ENCODE data around the gene NAA38.

Gene NAA38

DNA sequence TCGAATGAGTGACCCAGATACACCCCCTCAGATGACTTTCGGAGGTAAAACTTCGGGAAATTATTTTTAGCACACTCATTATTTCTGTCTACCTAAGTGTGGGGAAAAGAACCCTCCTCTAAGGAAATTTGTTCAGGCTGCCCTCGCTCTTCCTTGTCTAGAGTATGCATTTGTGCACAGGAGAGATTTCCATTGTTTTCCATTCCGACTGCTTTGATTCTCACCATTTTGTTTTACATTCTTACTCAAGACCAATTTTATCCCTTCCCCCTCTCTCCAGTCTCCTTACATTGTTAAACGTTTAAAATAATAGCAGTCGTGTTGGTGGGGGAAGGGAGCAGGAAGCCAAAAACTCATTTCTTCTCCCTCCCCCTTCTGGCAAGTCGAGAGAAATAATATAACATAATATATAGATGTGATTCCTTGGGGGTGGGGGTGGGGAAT, 29.7 kb upstream of the NAA38 start (continued):
- TF ChIP-seq, protein P1, sequence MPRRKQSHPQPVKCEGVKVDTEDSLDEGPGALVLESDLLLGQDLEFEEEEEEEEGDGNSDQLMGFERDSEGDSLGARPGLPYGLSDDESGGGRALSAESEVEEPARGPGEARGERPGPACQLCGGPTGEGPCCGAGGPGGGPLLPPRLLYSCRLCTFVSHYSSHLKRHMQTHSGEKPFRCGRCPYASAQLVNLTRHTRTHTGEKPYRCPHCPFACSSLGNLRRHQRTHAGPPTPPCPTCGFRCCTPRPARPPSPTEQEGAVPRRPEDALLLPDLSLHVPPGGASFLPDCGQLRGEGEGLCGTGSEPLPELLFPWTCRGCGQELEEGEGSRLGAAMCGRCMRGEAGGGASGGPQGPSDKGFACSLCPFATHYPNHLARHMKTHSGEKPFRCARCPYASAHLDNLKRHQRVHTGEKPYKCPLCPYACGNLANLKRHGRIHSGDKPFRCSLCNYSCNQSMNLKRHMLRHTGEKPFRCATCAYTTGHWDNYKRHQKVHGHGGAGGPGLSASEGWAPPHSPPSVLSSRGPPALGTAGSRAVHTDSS (tag by site-specific recombination; IDR thresholded peaks at IDR 0.05) = no peak
- TF ChIP-seq EGR2 (tag by site-specific recombination; IDR thresholded peaks at IDR 0.05; ENCODE audit: low read depth) = no peak
- no peak for TF ChIP-seq ZNF302 (tag by site-specific recombination; IDR thresholded peaks at IDR 0.05; ENCODE audit: low read depth)
- TF ChIP-seq, protein P2, sequence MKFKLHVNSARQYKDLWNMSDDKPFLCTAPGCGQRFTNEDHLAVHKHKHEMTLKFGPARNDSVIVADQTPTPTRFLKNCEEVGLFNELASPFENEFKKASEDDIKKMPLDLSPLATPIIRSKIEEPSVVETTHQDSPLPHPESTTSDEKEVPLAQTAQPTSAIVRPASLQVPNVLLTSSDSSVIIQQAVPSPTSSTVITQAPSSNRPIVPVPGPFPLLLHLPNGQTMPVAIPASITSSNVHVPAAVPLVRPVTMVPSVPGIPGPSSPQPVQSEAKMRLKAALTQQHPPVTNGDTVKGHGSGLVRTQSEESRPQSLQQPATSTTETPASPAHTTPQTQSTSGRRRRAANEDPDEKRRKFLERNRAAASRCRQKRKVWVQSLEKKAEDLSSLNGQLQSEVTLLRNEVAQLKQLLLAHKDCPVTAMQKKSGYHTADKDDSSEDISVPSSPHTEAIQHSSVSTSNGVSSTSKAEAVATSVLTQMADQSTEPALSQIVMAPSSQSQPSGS (tag by site-specific recombination; IDR thresholded peaks at IDR 0.05; ENCODE audit: low read depth) = no peak
- TF ChIP-seq GLI4 (tag by site-specific recombination; IDR thresholded peaks at IDR 0.05) = no peak
- TF ChIP-seq, protein P3, sequence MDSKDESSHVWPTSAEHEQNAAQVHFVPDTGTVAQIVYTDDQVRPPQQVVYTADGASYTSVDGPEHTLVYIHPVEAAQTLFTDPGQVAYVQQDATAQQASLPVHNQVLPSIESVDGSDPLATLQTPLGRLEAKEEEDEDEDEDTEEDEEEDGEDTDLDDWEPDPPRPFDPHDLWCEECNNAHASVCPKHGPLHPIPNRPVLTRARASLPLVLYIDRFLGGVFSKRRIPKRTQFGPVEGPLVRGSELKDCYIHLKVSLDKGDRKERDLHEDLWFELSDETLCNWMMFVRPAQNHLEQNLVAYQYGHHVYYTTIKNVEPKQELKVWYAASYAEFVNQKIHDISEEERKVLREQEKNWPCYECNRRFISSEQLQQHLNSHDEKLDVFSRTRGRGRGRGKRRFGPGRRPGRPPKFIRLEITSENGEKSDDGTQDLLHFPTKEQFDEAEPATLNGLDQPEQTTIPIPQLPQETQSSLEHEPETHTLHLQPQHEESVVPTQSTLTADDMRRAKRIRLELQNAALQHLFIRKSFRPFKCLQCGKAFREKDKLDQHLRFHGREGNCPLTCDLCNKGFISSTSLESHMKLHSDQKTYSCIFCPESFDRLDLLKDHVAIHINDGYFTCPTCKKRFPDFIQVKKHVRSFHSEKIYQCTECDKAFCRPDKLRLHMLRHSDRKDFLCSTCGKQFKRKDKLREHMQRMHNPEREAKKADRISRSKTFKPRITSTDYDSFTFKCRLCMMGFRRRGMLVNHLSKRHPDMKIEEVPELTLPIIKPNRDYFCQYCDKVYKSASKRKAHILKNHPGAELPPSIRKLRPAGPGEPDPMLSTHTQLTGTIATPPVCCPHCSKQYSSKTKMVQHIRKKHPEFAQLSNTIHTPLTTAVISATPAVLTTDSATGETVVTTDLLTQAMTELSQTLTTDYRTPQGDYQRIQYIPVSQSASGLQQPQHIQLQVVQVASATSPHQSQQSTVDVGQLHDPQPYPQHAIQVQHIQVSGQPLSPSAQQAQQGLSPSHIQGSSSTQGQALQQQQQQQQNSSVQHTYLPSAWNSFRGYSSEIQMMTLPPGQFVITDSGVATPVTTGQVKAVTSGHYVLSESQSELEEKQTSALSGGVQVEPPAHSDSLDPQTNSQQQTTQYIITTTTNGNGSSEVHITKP (tag by site-specific recombination; IDR thresholded peaks at IDR 0.05) = no peak; the same call in 1 of the 2 replicates
- 0 out of 2 replicates have a peak, but pooled peaks have one; percentile 10 for TF ChIP-seq ZNF391 (tag by site-specific recombination; IDR thresholded peaks at IDR 0.05; ENCODE audit: borderline replicate concordance, low read depth)
- 0 out of 2 replicates have a peak, but pooled peaks have one; percentile 13 for TF ChIP-seq ZNF561 (tag by site-specific recombination; IDR thresholded peaks at IDR 0.05; ENCODE audit: borderline replicate concordance)

DNA sequence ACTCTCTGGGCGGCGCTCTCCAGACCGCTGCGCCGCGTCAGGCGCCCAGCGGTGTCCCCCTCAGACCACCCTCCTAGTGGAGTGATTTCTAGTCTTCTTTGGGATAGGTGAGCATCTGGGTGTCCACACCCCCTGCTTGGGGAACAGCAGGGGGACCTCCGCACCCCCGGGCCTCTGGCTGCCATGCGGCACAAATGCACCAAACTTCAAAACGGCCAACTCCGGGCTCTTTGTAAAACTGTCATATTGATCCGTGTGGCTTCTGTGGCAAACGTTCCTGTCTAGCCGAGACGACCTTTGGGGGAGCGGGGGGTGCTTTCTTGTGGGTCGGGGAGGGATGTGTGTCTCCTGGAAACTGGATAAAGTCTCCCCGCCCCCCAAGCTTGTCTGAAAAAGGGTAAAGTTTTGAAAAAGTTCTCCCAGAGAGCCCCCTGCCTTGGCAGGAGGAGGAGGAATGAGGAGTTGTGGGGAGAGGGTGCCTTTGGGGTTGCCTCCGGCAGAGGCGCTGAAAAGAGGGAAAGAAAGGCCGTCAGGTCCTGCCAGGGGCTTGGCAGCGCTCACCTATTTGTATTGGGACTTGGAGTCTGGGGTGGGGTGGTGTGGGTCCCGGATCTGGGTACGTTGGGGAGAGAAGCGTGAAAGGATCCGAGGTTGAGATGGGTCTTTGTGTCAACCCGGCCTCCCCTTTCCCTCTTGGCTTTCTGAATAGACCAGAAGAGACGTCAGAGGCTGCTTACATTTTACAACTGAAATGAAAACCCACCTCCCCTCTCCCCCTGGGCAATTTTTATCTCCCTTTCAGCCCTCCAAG, 29.1 kb upstream of the NAA38 start:
- peak overlapping the region; percentile 55 for H3K4me3 ChIP-seq (ENCODE audit: low read depth, low read length)
- ChIA-PET CTCF (interaction anchor here (0.6 to 1.0 kb wide), 3 partner anchors 10 to 111 kb away, joined by 3 to 4 read pairs (median 4); no protein-coding TSS in a partner anchor), POLR2A (interaction anchor here (0.7 to 1.8 kb wide), 8 partner anchors 16 to 361 kb away, joined by 3 to 9 read pairs (median 6); partner anchors contain the start of genes CTC1 and NAA38)
- H3K36me3 ChIP-seq (ENCODE audit: control insufficient read depth in 2 of 2, insufficient read depth in 1 of 2, low read length in 2 of 2) = peaks cover 20 to 36% of the 10 kb centered on the region in 2 experiments
- H3K9me3 ChIP-seq (ENCODE audit: control insufficient read depth, insufficient read depth, low read depth, low read length) = no peaks in the 10 kb centered on the region
- H3K27ac ChIP-seq (ENCODE audit: extremely low read depth, low read depth, low read length) = peak overlapping the region; percentile 94
- peaks cover 30% of the 10 kb centered on the region for H3K4me1 ChIP-seq (ENCODE audit: control insufficient read depth, insufficient read depth, low read length)
- TF ChIP-seq, protein P3 (tag by site-specific recombination; IDR thresholded peaks at IDR 0.05) = peak; percentile 95
- TF ChIP-seq ZNF341 (tag by site-specific recombination; IDR thresholded peaks at IDR 0.05; ENCODE audit: low read depth) (peak; percentile 92), ZNF76 (tag by site-specific recombination; IDR thresholded peaks at IDR 0.05; ENCODE audit: borderline replicate concordance, low read depth) (peak; percentile 54; the same call in 1 of the 2 replicates), ZNF335 (tag by site-specific recombination; conservative IDR thresholded peaks at IDR 0.05) (peak; percentile 72), ZNF155 (tag by site-specific recombination; IDR thresholded peaks at IDR 0.05) (no peak), ZNF266 (tag by site-specific recombination; IDR thresholded peaks at IDR 0.05; ENCODE audit: low read depth) (no peak), KLF10 (tag by site-specific recombination; IDR thresholded peaks at IDR 0.05) (peak; percentile 7; the same call in 1 of the 2 replicates), SCRT2 (tag by site-specific recombination; IDR thresholded peaks at IDR 0.05) (no peak)
- TF ChIP-seq, protein P4, sequence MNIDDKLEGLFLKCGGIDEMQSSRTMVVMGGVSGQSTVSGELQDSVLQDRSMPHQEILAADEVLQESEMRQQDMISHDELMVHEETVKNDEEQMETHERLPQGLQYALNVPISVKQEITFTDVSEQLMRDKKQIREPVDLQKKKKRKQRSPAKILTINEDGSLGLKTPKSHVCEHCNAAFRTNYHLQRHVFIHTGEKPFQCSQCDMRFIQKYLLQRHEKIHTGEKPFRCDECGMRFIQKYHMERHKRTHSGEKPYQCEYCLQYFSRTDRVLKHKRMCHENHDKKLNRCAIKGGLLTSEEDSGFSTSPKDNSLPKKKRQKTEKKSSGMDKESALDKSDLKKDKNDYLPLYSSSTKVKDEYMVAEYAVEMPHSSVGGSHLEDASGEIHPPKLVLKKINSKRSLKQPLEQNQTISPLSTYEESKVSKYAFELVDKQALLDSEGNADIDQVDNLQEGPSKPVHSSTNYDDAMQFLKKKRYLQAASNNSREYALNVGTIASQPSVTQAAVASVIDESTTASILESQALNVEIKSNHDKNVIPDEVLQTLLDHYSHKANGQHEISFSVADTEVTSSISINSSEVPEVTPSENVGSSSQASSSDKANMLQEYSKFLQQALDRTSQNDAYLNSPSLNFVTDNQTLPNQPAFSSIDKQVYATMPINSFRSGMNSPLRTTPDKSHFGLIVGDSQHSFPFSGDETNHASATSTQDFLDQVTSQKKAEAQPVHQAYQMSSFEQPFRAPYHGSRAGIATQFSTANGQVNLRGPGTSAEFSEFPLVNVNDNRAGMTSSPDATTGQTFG (tag by site-specific recombination; IDR thresholded peaks at IDR 0.05; ENCODE audit: borderline replicate concordance) = no peak
- TF ChIP-seq, protein P5, sequence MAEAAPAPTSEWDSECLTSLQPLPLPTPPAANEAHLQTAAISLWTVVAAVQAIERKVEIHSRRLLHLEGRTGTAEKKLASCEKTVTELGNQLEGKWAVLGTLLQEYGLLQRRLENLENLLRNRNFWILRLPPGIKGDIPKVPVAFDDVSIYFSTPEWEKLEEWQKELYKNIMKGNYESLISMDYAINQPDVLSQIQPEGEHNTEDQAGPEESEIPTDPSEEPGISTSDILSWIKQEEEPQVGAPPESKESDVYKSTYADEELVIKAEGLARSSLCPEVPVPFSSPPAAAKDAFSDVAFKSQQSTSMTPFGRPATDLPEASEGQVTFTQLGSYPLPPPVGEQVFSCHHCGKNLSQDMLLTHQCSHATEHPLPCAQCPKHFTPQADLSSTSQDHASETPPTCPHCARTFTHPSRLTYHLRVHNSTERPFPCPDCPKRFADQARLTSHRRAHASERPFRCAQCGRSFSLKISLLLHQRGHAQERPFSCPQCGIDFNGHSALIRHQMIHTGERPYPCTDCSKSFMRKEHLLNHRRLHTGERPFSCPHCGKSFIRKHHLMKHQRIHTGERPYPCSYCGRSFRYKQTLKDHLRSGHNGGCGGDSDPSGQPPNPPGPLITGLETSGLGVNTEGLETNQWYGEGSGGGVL (tag by site-specific recombination; IDR thresholded peaks at IDR 0.05) = 0 out of 2 replicates have a peak, but pooled peaks have one; percentile 4

Measured in HEK293 (cell line).